Activated T-helper 1 cell treated with anti-CD3 and anti-CD28 coated beads, Interleukin-12 subunit alpha, Interleukin-12 subunit beta, Interleukin-2, Interleukin-4 antibody, amounts not matched to agents 30 ng/mL and 10 ng/mL and 1 ng/mL, durations not matched to agents 14 hours and 24 hours and 36 hours (primary cell): ENCODE data around the gene TRIM26. TPM values are rescaled to one million over a fixed set of nuclear protein-coding genes. Genes with fewer than 3 reads are reported as not detected.
A peak's percentile ranks its signal among the peaks of the same experiment; 100 is the strongest.
"Not testable (repeated sequence)": the region's sequence is repeated elsewhere in the genome, so short reads cannot be mapped to it uniquely, and the experiment has no call there.

Experiments used
- DNase-seq: peaks from one replicate; pipeline ENCODE4 v3.0.0; 2021; ENCODE audit warnings: low spot score
- H3K27ac Mint-ChIP-seq: one replicate; pipeline ENCODE4 v1.8.0; 2021; ENCODE audit warnings: mild to moderate bottlenecking, mixed read lengths
- H3K27me3 Mint-ChIP-seq: one replicate; pipeline ENCODE4 v1.8.0; 2022; ENCODE audit warnings: mild to moderate bottlenecking, moderate library complexity, mixed read lengths; ENCODE audit not compliant: insufficient read depth
- H3K36me3 Mint-ChIP-seq: one replicate; pipeline ENCODE4 v1.8.0; 2021; ENCODE audit warnings: low read depth, mixed read lengths
- H3K4me1 Mint-ChIP-seq: one replicate; pipeline ENCODE4 v1.8.0; 2021; ENCODE audit warnings: low read depth, mixed read lengths
- H3K4me3 Mint-ChIP-seq: one replicate; pipeline ENCODE4 v1.8.0; 2021; ENCODE audit warnings: mild to moderate bottlenecking, moderate library complexity, mixed read lengths
- H3K9me3 Mint-ChIP-seq: one replicate; pipeline ENCODE4 v1.8.0; 2021; ENCODE audit warnings: mixed read lengths
- intact Hi-C: fragments of 100-400 bp; cut with micrococcal nuclease; formaldehyde crosslinking; loops from one replicate; pipeline ENCODE4 v1.15.1; 2024
- total RNA-seq: library from RNA; stranded (reverse); gene quantifications from 2 replicates; pipeline ENCODE4 v1.2.3, GENCODE V29; 2022

Gene TRIM26
- total RNA-seq, 1 donor from 2014 or later: 64.7 TPM

- Mint-ChIP-seq H3K4me1 (peaks cover 5% of the 10 kb centered on the region), H3K9me3 (peaks cover 20% of the 10 kb centered on the region), H3K27me3 (peaks cover 34% of the 10 kb centered on the region), H3K27ac (no peak overlapping the region), H3K4me3 (no peak overlapping the region), H3K36me3 (peaks cover 5% of the 10 kb centered on the region)
- intact Hi-C loops: no loop called here
- DNase-seq: no peak
These were observed 33.1 kb downstream of the TRIM26 start for GRCh38 chr6:30180145-30180544.

- H3K4me3 Mint-ChIP-seq: no peak overlapping the region
- H3K36me3 Mint-ChIP-seq: no peaks in the 10 kb centered on the region
- no peak overlapping the region for H3K27ac Mint-ChIP-seq
- H3K9me3 Mint-ChIP-seq: peaks cover 20% of the 10 kb centered on the region
- H3K27me3 Mint-ChIP-seq: peaks cover 40% of the 10 kb centered on the region
- H3K4me1 Mint-ChIP-seq: peaks cover 5% of the 10 kb centered on the region
- intact Hi-C loops: no loop called here
- DNase-seq: no peak
These were observed 34.4 kb downstream of the TRIM26 start for GRCh38 chr6:30178837-30179236.

GRCh38 chr6:30175765-30176164 is 37.4 kb downstream of the TRIM26 start:
- H3K27me3 Mint-ChIP-seq: peaks cover 61% of the 10 kb centered on the region
- no peak overlapping the region for H3K27ac Mint-ChIP-seq
- H3K4me1 Mint-ChIP-seq: peaks cover 5% of the 10 kb centered on the region
- peaks cover 13% of the 10 kb centered on the region for H3K9me3 Mint-ChIP-seq
- no peaks in the 10 kb centered on the region for H3K36me3 Mint-ChIP-seq
- DNase-seq: no peak
- intact Hi-C loops: no loop called here
- H3K4me3 Mint-ChIP-seq: no peak overlapping the region

- Mint-ChIP-seq H3K4me1 (peaks cover 28% of the 10 kb centered on the region), H3K27ac (no peak overlapping the region), H3K4me3 (no peak overlapping the region), H3K27me3 (peaks cover 65% of the 10 kb centered on the region), H3K9me3 (no peaks in the 10 kb centered on the region), H3K36me3 (peaks cover 4% of the 10 kb centered on the region)
- intact Hi-C loops: loop anchor here (5.0 kb wide), 1 partner anchor 205 kb away; no protein-coding TSS in a partner anchor
- no peak for DNase-seq
These were observed 40.5 kb downstream of the TRIM26 start for GRCh38 chr6:30172681-30173080.

GRCh38 chr6:30171677-30172471 is 41.3 kb downstream of the TRIM26 start:
- no peak overlapping the region for H3K4me3 Mint-ChIP-seq

GRCh38 chr6:30169658-30170614 is 43.3 kb downstream of the TRIM26 start:
- Mint-ChIP-seq H3K4me1 (peaks cover 46% of the 10 kb centered on the region), H3K36me3 (peaks cover 4% of the 10 kb centered on the region), H3K4me3 (no peak overlapping the region), H3K9me3 (no peaks in the 10 kb centered on the region), H3K27ac (no peak overlapping the region), H3K27me3 (peaks cover 39% of the 10 kb centered on the region)
- intact Hi-C loops: loop anchor here (1.0 to 5.0 kb wide), 5 partner anchors 39 to 322 kb away; partner anchors contain the start of gene TRIM26
- no peak for DNase-seq

More at GRCh38 chr6:30171677-30172471, 41.3 kb downstream of the TRIM26 start:
- no peak overlapping the region for H3K27ac Mint-ChIP-seq
- peaks cover 57% of the 10 kb centered on the region for H3K27me3 Mint-ChIP-seq
- intact Hi-C loops: loop anchor here (5.0 kb wide), 1 partner anchor 205 kb away; no protein-coding TSS in a partner anchor
- H3K4me1 Mint-ChIP-seq: peaks cover 36% of the 10 kb centered on the region
- peaks cover 4% of the 10 kb centered on the region for H3K36me3 Mint-ChIP-seq
- H3K9me3 Mint-ChIP-seq: no peaks in the 10 kb centered on the region
- DNase-seq: no peak

- DNase-seq: no peak
- intact Hi-C loops: loop anchor here (1.0 kb wide), 1 partner anchor 45 kb away; the partner anchor contains the start of gene TRIM26
- peaks cover 4% of the 10 kb centered on the region for H3K36me3 Mint-ChIP-seq
- H3K27ac Mint-ChIP-seq: no peak overlapping the region
- peaks cover 57% of the 10 kb centered on the region for H3K4me1 Mint-ChIP-seq
- H3K4me3 Mint-ChIP-seq: no peak overlapping the region
- H3K9me3 Mint-ChIP-seq: peaks cover 3% of the 10 kb centered on the region
- H3K27me3 Mint-ChIP-seq: peaks cover 35% of the 10 kb centered on the region
These were observed 44.5 kb downstream of the TRIM26 start for GRCh38 chr6:30168741-30169140.

GRCh38 chr6:30167101-30167500 is 46.1 kb downstream of the TRIM26 start:
- peak overlapping the region; percentile 40 for H3K4me3 Mint-ChIP-seq
- peak; percentile 51 for DNase-seq
- intact Hi-C loops: no loop called here
- peak overlapping the region; percentile 37 for H3K27ac Mint-ChIP-seq
- peaks cover 24% of the 10 kb centered on the region for H3K27me3 Mint-ChIP-seq
- peaks cover 3% of the 10 kb centered on the region for H3K9me3 Mint-ChIP-seq
- peaks cover 4% of the 10 kb centered on the region for H3K36me3 Mint-ChIP-seq
- H3K4me1 Mint-ChIP-seq: peaks cover 71% of the 10 kb centered on the region

- H3K4me3 Mint-ChIP-seq, H3K27me3 Mint-ChIP-seq, intact Hi-C loops, H3K36me3 Mint-ChIP-seq, H3K27ac Mint-ChIP-seq, H3K9me3 Mint-ChIP-seq, DNase-seq: not testable (repeated sequence)
- H3K4me1 Mint-ChIP-seq: peaks cover 71% of the 10 kb centered on the region
These were observed 48.0 kb downstream of the TRIM26 start for GRCh38 chr6:30165238-30165637.

GRCh38 chr6:30164714-30165113 is 48.5 kb downstream of the TRIM26 start:
- H3K4me1 Mint-ChIP-seq: peaks cover 71% of the 10 kb centered on the region
- intact Hi-C loops: no loop called here
- H3K4me3 Mint-ChIP-seq: peak overlapping the region; percentile 23
- H3K36me3 Mint-ChIP-seq: peaks cover 2% of the 10 kb centered on the region
- peak overlapping the region; percentile 32 for H3K27ac Mint-ChIP-seq
- peaks cover 6% of the 10 kb centered on the region for H3K27me3 Mint-ChIP-seq
- peaks cover 3% of the 10 kb centered on the region for H3K9me3 Mint-ChIP-seq
- no peak for DNase-seq

GRCh38 chr6:30163918-30164654 is 49.1 kb downstream of the TRIM26 start:
- Mint-ChIP-seq H3K27ac (peak overlapping the region; percentile 32), H3K36me3 (peaks cover 2% of the 10 kb centered on the region), H3K9me3 (peaks cover 3% of the 10 kb centered on the region), H3K27me3 (peaks cover 4% of the 10 kb centered on the region), H3K4me3 (peak overlapping the region; percentile 23), H3K4me1 (peaks cover 72% of the 10 kb centered on the region)
- intact Hi-C loops: no loop called here
- DNase-seq: no peak
